Breast epithelium (tissue), 3 donors: ENCODE measurements around the gene STX5.

ENCODE experiments used
- CTCF ChIP-seq, 3 donors: fragments of 450-650 bp; IDR thresholded peaks; one replicate each; pipeline ENCODE4 v1.5.1; 2016 to 2017; ENCODE audit warnings: antibody characterized with exemption in 3 of 3, mild to moderate bottlenecking in 3 of 3, moderate library complexity in 3 of 3
- POLR2A ChIP-seq: fragments of 450-650 bp; IDR thresholded peaks from one replicate; pipeline ENCODE4 v1.6.1; 2016; ENCODE audit warnings: antibody characterized with exemption, mild to moderate bottlenecking, moderate library complexity

GRCh38 chr11:62796281-62796680 is 35.6 kb downstream of the STX5 start:
- TF ChIP-seq POLR2A (no peak), CTCF (IDR thresholded peaks at IDR 0.05) (no peak)
